ENCODE results near the gene CDK1.
A peak's percentile ranks its signal among the peaks of the same experiment; 100 is the strongest.

CDK1 gene

GRCh38 chr10:60778214-60778970 is at the start of gene CDK1:
CDK1 (plus strand) TSS chr10:60778478; CDS start chr10:60780166, 1,688 bp downstream.
- peak; percentile 94 for DNase-seq (ENCODE audit: low read depth, low spot score)

GRCh38 chr10:60729106-60729505 is 49.2 kb upstream of the CDK1 start:
- no peak for DNase-seq (ENCODE audit: low read depth, low spot score)

DNA sequence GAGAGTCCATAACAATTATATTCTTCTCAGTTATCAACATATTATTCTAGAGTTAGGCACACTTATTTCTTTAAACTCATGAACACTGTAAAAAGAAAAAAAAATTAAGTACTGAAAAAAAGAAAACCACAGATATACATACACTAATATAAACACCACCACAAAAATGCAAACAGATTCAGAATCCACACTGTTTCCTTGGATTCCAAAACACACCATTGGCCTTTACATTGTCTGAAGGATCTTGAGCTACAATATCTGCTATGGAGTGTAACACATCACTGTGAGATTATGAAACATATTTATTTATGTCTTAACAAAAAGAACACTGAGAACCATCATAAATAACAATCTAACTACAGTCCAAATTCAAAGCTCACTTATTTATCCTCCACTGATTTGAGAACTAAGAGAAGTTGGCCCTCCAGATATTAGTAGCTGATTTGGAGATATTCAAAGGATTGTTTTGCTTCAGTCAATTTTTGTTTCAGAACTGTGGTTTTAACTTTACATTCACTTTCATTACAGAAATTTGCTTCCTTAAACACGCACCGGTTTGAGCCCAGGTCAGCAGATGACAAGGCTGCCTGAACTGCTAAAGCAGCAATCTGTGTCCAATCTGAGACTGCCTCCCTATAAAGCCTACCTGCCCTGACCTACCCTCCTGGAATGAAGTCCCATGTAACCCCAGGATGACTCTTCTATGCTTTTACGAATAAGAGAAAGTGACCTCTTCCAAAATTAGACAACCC is 47.0 kb upstream of the CDK1 start:
- DNase-seq (ENCODE audit: low read depth, low spot score): no peak

DNA sequence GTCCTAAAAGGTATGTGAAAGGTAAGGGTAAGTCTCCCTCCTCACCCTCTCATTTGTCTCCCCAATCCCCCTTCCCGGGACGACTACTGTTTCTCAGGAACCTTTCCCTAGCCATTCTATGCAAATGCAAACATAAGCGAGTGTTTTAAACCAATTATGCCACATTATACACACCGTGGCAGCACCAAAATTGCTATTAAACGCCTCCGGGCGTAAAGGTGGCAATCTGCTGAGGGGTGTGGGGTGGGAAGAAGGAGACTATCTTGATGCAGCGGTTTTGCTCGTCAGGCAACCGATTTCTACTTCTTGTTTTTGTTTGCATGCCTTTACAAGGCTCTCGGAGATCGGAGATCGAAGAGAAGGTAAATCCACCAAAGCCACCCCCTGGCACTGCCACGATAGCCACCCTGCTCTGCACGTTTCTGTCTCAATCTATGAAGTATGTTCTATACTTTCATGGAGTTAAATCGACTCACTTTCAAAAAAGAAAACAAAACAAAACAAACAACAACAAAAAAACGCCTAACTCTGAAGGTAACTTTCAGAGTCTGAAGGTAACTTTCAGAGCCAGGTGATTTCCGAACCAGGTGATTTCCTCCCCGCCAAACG is 46.0 kb upstream of the CDK1 start:
- no peak for DNase-seq (ENCODE audit: low read depth, low spot score)

DNA sequence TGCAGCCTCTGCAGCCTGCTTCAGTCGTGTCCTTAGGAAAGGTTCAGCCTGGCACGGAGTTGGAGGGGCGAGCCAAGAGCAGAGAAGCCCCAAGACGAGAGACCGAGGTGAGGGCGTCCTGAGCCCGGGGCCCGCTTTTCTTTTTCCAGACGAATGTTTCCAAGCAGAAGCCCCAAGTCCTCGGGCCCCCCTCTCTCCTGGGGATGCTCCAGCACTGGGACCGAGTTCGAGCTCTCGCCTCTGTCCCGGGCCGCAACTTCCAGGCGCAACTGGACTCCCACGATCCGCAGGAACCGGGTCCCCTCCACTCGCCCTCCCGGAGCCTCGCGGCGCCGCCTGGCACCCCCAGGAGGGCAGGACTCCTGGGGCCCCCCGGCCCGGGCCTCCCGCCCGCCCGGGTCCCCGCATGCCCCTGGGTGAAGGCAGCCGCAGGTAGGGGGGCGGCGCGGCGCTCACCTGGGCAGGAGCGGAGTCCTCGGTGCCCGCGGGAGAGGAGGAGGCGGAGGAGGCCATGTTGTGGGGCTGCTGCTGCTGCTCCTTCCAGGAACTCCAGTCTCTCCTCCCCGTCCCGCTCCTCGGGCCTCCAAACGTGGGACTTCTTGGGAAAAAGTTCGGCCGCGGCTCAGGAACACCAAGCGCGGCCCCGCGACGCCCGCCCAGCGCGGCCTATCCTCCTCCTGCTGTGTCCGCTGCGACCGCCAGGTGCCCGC is 45.3 kb upstream of the CDK1 start:
- DNase-seq (ENCODE audit: low read depth, low spot score): no peak

DNA sequence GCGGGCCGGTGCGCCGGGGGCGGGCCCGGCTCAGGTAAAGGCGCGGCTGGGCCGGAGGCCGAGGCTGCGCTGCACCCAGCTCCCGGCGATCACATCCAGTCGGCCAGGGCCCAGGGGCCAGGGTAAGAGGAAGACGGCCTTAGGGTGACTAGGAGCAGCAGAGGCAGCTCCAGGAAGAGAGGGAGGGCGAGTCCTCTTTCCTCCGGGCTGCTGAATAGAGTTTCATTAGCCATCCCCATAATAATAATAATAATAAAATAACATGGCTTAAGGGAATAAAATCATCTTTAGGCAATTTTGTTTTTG is 44.8 kb upstream of the CDK1 start:
- DNase-seq (ENCODE audit: low read depth, low spot score): no peak

DNA sequence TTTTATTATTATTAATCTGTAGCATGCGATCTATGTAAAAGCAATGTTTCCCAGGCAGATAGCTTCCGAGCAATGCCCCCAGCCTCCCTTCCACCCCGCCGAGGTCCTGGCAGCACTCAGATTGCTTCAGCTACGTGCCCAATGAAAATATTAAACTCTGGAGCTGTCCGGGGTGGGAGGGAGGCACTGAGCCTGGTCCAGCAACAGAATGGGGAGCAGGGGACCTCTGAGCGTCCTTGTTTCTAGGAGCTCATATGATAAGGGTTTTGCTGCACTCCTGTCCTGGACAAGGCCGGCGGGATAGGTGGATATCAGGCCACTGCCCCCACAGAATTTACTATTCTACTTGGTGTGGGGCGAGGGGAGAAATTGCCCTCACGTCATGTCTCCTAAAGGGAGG is 44.5 kb upstream of the CDK1 start:
- no peak for DNase-seq (ENCODE audit: low read depth, low spot score)

GRCh38 chr10:60734226-60734625 is 44.1 kb upstream of the CDK1 start:
- no peak for DNase-seq (ENCODE audit: low read depth, low spot score)

DNA sequence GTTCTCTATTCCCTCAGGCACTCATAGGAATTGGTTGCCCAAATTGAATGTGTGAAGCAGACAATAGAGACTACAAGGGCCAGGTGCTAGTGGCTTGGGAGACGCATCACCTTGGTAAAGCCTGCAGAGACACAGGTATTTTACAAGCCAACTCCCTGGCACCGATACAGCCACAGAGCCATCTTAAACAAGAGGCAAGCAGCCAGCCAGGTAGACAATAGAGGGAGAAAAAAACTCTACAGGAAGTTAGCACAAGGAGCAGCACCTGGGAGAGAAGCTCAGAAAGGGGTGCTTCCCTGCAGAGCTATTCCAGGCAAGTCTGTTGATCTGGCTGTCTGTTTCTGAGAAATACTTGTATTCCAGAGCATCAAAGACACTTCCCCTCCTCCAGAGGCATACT is 43.0 kb upstream of the CDK1 start:
- no peak for DNase-seq (ENCODE audit: low read depth, low spot score)

- no peak for DNase-seq (ENCODE audit: low read depth, low spot score)
Measured at GRCh38 chr10:60737242-60737641, 41.0 kb upstream of the CDK1 start.

DNA sequence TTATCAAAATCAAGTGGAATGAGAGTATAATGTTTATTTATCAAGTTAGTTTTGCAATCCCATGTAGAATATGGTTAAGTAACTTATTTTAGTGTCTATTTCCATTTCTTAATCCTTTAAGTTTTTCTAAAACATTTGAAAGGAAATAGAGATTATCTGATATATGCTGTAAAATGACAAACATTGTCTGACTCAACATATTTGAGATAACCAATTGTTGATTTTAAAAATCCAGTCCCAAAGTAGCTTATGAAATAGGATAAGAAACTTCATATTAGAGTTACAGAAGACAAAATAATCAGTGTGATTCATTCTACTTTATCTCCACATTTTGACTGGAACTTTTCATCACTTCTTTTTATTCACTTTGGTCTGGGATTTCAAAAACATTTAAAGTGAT is 38.7 kb upstream of the CDK1 start:
- DNase-seq (ENCODE audit: low read depth, low spot score): no peak

- DNase-seq (ENCODE audit: low read depth, low spot score): no peak
Measured at GRCh38 chr10:60742512-60742911, 35.8 kb upstream of the CDK1 start.

- no peak for DNase-seq (ENCODE audit: low read depth, low spot score)
Measured at GRCh38 chr10:60747817-60748469, 30.3 kb upstream of the CDK1 start.

DNA sequence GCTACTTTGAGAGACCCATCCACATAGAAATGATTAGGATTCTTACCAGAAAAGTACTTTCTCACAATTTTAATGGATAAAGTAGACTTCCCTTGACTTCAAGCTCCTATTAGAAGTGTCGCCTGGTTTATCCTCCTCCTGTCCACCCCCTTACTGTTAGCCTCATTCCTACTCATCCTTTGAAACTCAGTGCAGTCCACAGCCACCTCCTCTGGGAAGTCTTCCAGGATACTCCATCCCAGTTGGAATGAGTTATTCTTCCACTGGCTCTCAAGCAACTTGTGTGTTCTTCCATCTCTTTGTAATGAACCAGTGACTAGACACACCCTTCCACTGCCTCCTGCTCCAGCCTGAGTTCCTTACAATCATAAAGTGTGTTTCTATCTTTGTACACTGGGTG is 25.1 kb upstream of the CDK1 start:
- no peak for DNase-seq (ENCODE audit: low read depth, low spot score)

- no peak for DNase-seq (ENCODE audit: low read depth, low spot score)
Measured at GRCh38 chr10:60753817-60754216, 24.5 kb upstream of the CDK1 start.

- DNase-seq (ENCODE audit: low read depth, low spot score): no peak
Measured at GRCh38 chr10:60757420-60757895, 20.8 kb upstream of the CDK1 start.

GRCh38 chr10:60759181-60759580 is 19.1 kb upstream of the CDK1 start:
- no peak for DNase-seq (ENCODE audit: low read depth, low spot score)

GRCh38 chr10:60760711-60761210 is 17.5 kb upstream of the CDK1 start:
- no peak for DNase-seq (ENCODE audit: low read depth, low spot score)

- no peak for DNase-seq (ENCODE audit: low read depth, low spot score)
Measured at GRCh38 chr10:60762554-60762953, 15.7 kb upstream of the CDK1 start.

GRCh38 chr10:60767424-60767823 is 10.9 kb upstream of the CDK1 start:
- DNase-seq (ENCODE audit: low read depth, low spot score): no peak

DNA sequence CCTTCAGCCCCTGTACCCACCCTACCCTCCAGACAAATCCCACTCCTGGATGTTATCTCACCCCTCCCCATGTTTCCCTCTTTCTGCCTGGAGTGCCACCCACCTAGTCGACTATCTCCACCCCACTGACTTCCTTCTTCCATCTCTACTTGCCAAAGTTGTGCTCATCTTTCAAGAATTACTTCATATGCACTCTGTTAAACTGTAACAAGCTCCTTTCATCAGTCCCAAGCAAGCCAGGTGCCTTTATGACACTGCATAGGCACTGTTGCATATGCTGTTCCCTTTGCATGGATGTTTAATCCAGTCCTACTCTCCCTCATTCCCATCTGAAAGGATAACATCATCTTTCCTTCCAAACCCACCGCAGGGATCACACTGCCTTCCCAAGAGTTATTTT is 8.9 kb upstream of the CDK1 start:
- no peak for DNase-seq (ENCODE audit: low read depth, low spot score)

Measured in brain pericyte (primary cell).